PFSK-1 (cell line): Measurements from ENCODE around the gene EEF1AKMT2.

Source experiments
- FOXP2 ChIP-seq: optimal IDR thresholded peaks from 2 replicates; pipeline ENCODE3; 2011; ENCODE audit warnings: borderline replicate concordance, control low read depth, inconsistent platforms; ENCODE audit not compliant: insufficient read depth; ENCODE audit errors: extremely low read length, extremely low read depth
- POLR2AphosphoS5 ChIP-seq: IDR thresholded peaks from 2 replicates; pipeline ENCODE4 v1.6.1; 2012; ENCODE audit warnings: low read depth, mild to moderate bottlenecking, control low read depth, low read length, moderate library complexity
- SIN3A ChIP-seq: IDR thresholded peaks from 2 replicates; pipeline ENCODE4 v1.6.1; 2012; ENCODE audit warnings: mild to moderate bottlenecking, low read length, moderate library complexity, borderline replicate concordance; ENCODE audit not compliant: insufficient read depth
- TAF1 ChIP-seq: IDR thresholded peaks from 2 replicates; pipeline ENCODE4 v1.6.1; 2012; ENCODE audit warnings: low read length, control low read depth, borderline replicate concordance; ENCODE audit not compliant: insufficient read depth
- TF ChIP-seq, protein P1 (sequence below), 2 experiments: IDR thresholded peaks; 2 replicates each; pipeline versions ENCODE4 v1.6.1 to v1.8.0; 2011 to 2012; ENCODE audit warnings: low read depth in 2 of 2, low read length in 2 of 2, control low read depth in 1 of 2, inconsistent platforms in 1 of 2, mild to moderate bottlenecking in 1 of 2, moderate library complexity in 1 of 2; ENCODE audit not compliant: insufficient read depth in 1 of 2

EEF1AKMT2 gene

DNA sequence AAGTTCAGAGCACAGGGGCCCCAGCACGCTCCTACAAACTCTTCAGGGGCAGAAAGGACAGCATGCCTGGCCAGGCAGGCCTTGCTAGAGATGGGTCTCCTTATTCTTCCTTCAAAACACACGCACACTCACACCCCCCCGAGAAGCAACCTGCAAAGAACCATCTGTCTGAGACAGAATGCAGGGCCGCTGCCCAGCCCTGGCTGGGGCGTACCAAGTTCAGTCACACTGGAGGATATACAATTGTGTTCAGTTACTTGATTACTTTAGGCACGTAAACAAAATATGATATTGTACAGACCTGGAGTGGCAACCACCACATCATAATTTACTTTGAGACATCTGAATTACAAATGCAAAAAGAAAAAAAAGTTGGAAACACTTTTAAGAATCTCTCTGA lies 53.2 kb downstream of the EEF1AKMT2 start:
- TF ChIP-seq FOXP2 (no peak), TAF1 (no peak), SIN3A (no peak), POLR2AphosphoS5 (no peak)
- TF ChIP-seq, protein P1, sequence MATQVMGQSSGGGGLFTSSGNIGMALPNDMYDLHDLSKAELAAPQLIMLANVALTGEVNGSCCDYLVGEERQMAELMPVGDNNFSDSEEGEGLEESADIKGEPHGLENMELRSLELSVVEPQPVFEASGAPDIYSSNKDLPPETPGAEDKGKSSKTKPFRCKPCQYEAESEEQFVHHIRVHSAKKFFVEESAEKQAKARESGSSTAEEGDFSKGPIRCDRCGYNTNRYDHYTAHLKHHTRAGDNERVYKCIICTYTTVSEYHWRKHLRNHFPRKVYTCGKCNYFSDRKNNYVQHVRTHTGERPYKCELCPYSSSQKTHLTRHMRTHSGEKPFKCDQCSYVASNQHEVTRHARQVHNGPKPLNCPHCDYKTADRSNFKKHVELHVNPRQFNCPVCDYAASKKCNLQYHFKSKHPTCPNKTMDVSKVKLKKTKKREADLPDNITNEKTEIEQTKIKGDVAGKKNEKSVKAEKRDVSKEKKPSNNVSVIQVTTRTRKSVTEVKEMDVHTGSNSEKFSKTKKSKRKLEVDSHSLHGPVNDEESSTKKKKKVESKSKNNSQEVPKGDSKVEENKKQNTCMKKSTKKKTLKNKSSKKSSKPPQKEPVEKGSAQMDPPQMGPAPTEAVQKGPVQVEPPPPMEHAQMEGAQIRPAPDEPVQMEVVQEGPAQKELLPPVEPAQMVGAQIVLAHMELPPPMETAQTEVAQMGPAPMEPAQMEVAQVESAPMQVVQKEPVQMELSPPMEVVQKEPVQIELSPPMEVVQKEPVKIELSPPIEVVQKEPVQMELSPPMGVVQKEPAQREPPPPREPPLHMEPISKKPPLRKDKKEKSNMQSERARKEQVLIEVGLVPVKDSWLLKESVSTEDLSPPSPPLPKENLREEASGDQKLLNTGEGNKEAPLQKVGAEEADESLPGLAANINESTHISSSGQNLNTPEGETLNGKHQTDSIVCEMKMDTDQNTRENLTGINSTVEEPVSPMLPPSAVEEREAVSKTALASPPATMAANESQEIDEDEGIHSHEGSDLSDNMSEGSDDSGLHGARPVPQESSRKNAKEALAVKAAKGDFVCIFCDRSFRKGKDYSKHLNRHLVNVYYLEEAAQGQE (IDR thresholded peaks at IDR 0.05; ENCODE audit: insufficient read depth in 1 of 2, low read depth in 2 of 2, low read length in 2 of 2), result no peak

DNA sequence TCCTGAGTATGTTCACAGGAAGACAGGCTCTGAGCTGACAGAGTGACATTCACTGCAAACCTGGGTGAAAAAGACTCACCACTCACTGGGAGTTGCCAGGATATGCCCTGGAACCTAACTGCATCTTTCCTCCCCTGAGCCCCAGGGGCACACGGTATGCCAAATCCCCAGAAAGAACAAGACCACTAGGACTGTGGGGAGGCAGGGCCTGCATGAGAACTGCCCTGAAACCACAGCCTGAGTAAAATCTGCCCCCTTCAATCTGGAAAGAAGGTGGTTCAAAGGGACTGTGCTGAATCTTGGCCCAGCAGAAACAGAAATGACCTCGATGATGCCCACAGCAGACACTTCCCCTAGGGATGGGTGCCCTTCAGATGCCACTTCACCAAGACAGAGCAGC lies 54.0 kb downstream of the EEF1AKMT2 start:
- no peak for TF ChIP-seq FOXP2
- no peak for TF ChIP-seq TAF1
- TF ChIP-seq SIN3A, result no peak
- TF ChIP-seq, protein P1 (IDR thresholded peaks at IDR 0.05; ENCODE audit: insufficient read depth in 1 of 2, low read depth in 2 of 2, low read length in 2 of 2), result no peak
- no peak for TF ChIP-seq POLR2AphosphoS5

DNA sequence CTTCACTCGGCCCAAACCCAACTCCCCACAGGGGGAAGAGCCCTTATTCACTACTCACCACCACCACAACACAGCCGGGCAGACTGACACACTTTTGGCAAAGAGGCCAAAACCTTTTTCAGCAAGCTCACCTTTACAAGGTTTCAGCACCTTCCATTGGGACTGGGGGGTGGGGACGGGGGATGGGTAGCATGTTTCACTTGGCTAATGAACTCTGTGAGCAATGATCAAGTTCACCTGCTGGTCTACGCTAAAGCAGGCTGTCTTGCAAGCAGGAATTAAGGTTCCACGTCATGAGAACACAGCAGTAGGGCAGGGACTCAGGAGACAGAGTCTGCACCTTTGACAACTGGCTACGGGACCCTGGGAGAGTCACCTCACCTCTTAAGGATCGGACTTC lies 54.5 kb downstream of the EEF1AKMT2 start:
- TF ChIP-seq FOXP2 (no peak), POLR2AphosphoS5 (no peak), TAF1 (no peak)
- TF ChIP-seq, protein P1 (IDR thresholded peaks at IDR 0.05; ENCODE audit: insufficient read depth in 1 of 2, low read depth in 2 of 2, low read length in 2 of 2), result no peak

DNA sequence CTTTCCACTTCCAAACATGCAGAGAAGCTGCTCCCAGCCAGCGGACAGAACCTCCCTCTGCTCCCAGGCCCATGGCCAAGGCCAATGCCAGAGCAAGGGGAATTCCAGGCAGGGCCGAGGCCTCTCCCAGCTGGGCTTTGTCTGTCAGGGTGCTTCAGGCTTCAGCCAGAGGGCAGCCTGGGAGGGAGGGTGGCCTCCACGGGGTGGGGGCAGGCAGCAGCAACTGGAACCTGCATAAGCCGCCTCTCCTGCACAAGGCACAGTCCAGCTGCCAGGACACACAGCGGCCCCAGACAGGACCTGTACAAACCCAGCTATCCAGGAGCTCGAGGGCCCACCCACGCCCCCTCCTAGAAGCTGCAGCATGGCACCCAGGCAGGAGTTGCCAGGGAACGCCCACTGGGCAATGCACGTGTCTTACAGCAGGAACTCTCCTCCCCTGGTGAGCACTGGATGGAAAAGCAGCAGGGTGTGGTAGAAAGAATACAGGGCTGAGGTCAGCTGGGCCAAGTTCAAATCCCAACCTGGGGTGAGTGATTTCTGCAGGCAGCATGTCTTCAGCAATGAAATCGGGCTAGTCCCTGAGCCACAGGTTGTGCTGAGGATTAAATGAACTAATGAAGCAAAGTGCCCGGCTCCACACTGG lies 55.1 kb downstream of the EEF1AKMT2 start:
- TF ChIP-seq POLR2AphosphoS5 (no peak), FOXP2 (no peak), SIN3A (no peak), TAF1 (no peak)
- TF ChIP-seq, protein P1 (IDR thresholded peaks at IDR 0.05; ENCODE audit: insufficient read depth in 1 of 2, low read depth in 2 of 2, low read length in 2 of 2), result no peak
